Middle frontal gyrus (tissue), 1 donor: Measurements from ENCODE around the gene SAMD11.

Source experiments
- DNase-seq: peaks from one replicate; pipeline ENCODE4 v3.0.0-alpha.2; 2015; ENCODE audit warnings: low spot score; ENCODE audit errors: extremely low spot score

Gene SAMD11

DNA sequence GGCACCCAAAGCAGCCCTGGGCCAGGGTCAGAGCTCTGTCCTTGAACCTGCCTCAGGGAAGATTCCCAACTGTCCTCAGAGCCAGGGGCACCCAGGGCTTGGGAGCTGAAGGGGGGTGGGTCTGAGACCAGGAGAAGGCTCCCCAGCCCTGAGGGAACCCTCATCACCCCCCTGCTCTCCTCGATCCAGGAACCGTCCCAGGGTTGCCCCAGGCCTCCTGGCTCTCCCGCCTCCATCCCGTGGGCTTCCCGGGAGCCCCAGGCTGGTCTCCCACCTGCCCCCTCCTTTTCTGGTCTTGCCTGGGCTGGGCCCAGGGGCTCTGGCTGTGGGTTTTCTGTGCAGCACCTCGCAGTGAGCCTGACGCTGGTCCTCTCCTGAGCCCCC lies 6.7 kb upstream of the SAMD11 start:
- DNase-seq = no peak

DNA sequence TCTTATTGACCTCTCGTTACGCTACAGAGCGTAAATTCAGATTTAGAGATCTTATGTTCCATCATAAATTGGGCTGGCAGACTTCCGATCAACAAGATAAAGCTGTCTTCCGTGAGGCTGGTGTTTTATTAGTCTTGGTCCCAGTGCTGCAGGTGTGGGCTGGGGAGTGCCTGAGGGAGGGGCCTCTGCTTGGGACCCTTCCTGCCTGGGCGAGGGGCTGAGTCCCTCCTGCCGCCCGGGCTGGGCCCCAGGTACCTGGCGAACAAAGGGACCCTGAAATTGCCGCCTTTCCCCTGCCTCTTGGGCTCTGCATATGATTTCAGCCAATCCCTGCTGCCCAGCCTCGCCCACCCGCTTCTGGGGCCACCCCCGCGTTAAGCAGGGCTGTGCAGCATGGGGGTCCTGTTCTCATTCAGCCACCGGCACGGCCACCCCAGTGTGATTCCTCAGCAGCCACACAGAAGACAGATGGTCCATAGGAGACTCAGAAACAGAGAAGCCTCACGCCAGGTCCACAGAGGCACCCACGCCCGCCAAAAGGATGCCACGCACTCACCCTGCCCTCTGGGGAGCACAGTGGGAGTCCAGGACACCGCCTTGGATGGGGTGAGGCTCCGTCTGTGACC lies 6.1 kb upstream of the SAMD11 start:
- no peak for DNase-seq

DNA sequence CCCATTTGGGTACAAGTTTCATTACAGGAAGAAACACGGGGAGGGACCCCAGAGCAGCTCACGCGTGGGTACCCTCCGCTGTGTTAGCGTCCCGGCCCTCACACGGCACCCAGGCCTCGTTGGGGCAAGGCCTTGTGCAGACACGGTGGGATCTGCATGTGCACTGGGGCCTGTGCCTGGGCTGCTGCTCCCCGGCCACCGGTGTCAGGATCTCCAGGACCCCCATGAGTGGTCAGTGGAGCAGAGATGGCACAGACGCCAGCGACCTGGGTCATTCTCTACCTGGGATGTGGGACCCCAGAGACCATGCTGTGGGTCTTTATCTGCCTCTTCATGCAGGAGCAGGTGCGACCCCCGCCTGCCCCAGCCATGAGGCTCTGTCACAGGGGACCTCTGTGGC lies 5.4 kb upstream of the SAMD11 start:
- no peak for DNase-seq

DNA sequence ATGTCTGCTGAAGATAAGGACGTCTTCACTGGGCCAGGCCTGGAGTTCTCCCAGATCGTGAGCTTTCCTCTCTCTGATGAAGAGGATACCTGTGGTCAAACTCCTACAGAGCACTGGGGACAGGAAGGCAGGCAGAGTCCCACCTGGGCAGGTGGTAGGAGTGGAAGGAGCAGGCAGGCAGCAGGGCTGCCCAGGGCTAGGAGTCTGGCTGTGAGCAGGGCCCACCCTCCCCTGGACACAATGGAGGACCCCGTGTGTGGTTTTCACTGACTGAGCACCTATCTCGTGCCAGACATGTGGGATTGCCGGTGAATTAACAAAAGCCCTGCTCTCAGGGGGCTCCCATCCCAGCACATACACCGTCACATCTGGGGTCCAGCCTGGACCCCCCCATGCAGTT lies 4.9 kb upstream of the SAMD11 start:
- no peak for DNase-seq

DNA sequence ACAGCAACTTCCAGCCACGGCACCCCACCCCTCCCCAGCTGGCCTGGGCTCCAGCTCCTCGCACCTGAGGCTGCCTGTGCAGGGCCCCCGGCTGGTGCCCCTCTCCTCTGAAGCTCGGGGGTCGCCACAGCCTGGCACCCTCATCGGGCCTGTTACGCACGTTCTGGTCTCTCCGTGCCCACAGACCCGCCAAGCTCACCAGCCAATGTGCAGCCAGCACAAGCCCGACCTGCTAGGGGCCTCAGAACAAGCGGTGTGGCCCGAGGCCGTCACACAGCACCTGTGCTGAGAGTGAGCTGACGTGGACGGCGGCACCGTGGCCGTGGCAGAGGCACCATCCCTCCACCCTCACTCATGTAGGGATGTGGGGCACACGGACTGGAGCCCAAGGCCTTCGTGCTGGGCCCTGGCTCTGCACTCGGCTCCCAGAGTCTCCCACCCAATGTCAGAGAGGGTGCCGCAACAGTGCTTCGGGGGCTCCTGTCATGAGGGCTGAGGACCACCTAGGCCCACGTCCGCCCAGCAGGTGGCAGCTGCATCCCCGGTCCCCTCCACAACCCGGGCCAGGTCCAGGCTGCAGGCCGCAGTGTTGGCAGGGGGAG lies 4.4 kb upstream of the SAMD11 start:
- no peak for DNase-seq

DNA sequence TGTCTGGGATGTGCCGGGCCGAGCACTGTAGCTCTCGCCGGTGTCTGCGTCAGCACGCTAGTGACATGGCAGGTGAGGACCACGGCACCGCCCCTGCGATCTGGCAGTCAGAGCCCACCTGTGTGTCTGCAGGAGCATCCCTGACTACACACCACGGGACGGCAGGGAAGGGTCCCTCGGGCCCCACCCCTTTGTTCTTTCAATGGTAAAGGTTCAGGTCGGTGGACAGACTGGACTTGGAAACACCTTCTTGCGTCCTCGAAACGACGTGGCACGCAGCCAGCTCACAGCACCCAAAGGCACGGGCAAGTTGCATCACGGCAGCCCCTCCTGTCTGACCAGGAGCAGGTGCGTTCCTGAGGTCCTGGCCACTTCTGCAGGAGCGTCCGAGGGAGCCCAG lies 3.7 kb upstream of the SAMD11 start:
- DNase-seq = no peak

DNA sequence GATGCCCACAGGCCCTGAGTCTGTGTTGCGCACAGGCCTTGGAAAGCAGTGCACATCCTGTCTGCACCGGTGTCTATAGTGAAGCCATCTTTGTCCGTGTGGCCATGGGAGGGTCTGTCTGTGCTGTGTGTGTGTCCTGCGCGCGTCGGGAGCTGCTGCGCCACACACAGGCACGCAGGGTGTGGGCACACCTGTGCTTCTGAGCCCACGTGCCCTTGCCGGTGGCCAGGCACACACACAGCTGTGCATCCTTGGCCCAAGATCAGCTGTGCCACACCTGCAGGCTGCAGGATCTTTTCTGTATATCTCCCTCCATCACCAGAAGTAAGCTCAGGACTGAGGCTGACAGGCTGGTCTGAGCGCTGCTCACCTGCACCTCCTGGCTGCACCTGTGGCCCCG lies 3.2 kb upstream of the SAMD11 start:
- no peak for DNase-seq

DNA sequence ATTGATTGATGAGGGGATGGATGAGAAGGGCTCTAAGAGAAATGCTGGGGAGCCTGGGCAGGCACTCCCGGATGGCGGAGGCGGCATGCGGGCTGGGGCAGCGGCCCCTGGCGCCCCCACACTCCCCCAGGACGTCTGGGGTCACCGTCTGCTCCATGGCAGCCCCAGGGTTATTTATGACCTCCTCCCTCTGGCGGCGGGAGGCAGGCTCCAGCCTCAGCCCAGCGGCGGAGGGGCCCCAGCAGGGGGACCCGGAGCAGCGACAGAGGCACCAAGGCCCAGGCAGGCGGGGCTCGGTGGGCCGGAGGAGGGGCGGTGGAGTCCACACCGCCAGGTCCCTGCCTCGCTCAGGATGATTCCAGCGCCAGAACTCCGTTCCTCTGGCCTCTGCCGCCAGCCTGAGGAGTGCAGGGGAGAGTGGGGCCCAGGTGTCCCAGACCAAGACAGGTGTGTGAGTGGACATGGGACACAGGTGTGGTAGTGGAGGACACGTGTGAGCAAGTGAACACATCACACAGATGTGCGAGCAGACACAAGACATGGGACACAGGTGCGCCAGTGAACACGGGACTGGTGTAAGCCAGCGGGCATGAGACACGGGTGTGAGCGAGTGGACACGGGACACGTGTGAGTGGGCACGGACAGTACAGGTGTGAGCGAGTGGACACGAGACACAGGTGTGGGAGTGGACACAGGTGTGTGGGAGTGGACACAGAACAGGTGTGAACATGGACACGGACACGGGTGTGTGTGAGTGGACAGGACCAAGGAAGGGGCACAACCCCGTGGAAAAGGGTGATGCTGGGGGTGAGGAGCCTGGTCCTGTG lies 2.5 kb upstream of the SAMD11 start:
- DNase-seq = peak; percentile 26

DNA sequence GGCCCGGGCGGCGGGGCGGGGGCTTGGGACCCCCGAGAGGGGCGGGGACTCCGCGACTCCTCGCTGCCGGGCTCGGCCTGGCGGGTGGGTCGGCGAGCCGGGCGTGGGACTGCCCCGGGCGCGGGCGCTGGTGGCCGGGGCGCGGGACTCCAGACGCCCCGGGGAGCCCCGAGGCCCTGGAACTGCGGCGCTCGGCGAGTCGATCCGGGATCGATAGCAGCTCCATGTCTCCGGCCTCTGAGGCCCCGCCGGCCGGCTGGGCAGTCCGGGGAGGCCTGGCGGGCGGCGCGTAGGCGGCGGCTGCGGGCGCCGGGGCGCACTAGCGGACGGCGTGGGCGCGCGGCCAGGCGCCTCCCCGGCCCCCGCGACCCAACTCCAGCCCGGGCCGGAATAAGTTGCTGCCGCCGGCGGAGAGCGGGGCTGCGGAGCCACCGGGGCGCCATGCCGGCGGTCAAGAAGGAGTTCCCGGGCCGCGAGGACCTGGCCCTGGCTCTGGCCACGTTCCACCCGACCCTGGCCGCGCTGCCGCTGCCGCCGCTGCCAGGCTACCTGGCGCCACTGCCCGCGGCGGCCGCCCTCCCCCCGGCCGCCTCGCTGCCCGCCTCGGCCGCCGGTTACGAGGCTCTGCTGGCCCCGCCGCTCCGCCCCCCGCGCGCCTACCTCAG lies 400 bp downstream of the SAMD11 start:
- no peak for DNase-seq

DNA sequence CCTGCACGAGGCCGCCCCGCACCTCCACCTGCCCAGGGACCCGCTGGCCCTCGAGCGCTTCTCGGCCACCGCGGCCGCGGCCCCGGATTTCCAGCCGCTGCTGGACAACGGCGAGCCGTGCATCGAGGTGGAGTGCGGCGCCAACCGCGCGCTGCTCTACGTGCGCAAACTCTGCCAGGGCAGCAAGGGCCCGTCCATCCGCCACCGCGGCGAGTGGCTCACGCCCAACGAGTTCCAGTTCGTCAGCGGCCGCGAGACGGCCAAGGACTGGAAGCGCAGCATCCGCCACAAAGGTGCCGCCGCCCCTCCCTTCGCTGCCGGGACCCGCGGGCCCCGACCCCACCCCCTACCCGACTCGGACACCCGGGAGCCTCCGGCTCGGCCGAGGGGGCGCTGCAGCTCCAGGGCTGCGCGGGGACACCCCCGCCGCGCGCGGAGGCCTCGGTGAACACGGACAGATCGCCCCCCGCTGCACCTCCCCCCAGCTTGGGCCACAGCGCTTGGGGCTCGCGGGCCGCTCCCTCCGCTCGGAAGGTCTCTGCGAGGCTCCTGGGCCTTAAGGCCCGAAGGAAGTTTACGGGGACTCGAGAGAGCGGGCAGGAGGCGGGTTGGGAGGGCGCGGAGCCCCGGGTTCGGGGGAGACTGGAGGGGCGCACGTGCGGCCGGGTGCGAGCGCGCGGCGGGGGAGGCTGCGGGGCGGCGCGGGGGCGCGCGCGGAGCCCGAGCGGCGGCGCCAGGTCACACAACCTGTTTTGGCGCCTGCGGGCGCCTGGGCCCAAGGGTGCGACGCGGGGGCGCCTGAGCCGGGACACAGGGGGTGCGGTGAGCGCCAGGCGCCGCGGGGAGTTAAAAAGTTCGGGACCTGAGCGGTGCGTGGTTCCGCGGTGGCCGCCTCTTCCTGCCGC lies 1.2 kb downstream of the SAMD11 start:
- no peak for DNase-seq

DNA sequence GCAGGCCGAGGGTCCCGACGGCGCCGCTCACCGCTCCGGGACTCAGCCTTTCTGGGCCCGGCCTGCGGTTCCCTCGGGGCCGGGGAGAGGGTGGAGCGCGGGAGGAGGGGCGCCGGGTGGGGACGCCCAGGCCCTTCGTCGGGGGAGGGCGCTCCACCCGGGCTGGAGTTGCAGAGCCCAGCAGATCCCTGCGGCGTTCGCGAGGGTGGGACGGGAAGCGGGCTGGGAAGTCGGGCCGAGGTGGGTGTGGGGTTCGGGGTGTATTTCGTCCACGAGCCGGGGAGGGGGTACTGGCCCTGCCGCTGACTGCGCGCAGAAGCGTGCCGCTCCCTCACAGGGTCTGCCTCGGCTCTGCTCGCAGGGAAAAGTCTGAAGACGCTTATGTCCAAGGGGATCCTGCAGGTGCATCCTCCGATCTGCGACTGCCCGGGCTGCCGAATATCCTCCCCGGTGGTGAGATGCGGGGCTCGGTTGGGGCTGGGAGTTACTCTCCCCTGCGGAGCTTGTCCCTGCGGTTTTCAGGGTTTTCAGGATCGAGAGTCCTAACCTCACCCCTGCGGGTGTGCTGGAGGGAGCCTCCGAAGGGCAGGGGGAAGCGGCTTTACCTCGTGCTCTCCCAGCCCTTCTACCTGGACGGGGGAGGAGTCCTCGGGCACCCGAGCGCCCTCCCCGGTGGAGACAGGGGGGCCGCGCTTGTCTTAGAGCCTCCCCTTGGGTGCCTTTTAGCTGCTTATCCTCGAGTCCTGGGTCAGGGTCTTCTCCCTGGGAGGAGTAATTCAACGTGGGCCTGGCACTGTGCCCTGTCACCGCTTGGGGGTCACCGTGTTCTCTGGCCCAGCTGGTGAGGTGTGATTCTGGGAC lies 2.1 kb downstream of the SAMD11 start:
- DNase-seq = no peak

DNA sequence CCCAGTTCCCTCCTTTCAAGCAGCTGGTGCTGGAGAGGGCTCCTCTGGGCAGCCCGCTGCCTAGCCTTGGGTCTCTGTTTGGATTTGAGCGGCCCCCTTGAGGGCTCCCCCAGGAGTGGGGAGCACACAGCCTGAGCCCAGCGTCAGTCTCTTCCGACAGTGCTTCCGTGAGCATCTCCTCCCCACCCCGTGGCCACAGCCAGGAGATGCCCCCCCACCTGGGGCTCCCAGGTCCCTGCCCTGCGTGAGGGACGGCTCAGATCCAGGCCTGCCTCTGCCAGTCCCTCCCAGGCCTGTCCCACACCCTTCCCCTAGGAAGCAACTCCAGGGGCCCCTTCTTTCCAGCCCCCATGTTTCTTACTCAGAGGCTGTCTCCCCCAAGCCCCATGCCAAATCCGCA lies 3.5 kb downstream of the SAMD11 start:
- no peak for DNase-seq

DNA sequence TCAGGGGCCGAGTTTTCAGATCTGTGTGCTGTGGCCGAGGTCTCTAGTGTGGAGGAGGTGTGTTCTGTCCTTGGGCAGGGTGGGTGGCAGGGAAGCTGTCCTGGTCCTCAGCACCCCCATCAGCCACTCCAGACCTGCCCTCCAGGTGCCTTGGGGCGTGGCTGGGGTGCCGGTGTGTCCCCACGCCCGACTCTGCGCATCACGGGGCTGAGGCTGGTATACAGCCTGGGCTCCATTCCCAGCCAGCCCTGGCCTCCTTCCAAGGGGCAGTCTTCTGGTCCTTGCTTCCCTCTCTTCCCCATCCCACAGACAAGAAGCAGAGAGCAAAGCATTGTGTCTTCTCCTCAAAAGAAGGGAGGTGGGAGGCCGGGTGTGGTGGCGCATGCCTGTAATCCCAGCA lies 4.0 kb downstream of the SAMD11 start:
- no peak for DNase-seq

DNA sequence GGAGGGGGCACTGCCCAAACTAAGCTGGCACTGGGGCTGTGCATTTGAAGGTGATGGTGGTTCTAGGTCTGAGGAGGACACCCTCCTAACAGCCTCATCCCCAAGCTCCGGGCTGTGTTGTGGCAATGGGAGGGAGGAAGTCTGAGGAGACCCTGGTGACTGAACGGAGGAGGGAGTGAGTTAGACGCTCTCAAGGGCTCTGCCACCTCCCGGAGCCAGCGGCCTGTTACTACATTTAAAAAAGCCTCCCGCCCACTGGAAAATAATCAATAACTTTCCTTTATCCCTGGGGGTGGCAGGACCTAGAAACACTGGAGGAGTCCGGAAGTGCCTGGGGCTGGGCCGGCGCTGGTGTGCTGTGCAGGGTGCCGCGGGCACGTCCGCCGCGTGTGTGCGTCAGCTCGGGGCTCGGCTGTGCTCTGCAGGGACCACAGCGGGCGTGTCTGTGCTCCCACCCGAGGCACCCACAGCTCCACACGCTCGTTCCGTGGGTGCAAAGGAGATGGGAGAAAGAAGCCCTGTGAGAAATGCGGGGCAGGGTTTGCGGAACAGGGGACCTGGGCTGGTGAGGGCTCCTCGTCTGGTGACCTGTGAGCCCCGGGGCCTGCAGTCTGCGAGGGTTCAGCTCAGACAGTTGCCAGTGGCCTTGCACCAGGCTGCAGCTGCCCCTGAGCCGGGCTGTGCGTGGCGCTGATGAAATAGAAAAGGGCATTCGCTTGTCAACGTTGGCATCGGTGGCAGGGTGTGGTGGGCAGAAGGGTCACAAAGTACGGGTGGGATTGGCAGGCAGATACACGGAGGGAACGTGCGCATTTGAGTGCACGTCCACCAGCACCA lies 5.3 kb downstream of the SAMD11 start:
- no peak for DNase-seq

DNA sequence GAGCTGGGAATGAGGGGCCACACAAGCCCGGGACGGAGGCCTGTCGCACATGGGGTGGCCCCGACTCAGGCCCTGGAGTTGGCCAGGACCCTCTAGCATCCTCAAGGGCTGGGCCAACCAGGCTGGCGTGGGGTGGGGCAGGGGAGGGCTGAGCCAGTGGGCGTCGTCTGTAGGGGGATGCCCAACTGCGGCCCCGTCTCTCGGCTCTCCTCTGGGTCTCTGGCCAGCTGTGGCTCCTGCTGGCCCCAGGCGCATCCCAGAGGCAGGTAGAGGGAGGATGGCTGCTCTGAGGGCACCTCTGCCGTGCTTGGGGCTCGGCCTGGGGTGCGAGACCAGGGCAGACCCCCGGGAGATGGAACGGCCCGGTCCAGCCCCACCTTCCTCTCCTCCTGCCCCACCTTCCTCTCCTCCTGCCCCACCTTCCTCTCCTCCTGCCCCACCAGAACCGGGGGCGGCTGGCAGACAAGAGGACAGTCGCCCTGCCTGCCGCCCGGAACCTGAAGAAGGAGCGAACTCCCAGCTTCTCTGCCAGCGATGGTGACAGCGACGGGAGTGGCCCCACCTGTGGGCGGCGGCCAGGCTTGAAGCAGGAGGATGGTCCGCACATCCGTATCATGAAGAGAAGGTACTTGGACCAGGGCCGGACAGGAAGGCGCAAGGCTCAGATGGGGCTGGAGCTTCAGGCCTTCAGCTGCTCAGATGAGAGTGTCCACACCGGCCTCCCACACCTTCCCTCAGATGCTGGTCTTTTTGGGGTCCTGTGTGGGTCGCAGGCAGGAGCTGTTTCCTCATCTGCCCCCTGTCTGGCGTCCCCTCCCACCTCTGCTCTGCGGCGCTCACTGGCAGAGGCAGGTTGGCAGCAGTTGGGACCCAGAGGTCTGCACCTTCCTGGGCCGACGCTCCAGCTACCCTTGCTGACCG lies 6.2 kb downstream of the SAMD11 start:
- DNase-seq = no peak

DNA sequence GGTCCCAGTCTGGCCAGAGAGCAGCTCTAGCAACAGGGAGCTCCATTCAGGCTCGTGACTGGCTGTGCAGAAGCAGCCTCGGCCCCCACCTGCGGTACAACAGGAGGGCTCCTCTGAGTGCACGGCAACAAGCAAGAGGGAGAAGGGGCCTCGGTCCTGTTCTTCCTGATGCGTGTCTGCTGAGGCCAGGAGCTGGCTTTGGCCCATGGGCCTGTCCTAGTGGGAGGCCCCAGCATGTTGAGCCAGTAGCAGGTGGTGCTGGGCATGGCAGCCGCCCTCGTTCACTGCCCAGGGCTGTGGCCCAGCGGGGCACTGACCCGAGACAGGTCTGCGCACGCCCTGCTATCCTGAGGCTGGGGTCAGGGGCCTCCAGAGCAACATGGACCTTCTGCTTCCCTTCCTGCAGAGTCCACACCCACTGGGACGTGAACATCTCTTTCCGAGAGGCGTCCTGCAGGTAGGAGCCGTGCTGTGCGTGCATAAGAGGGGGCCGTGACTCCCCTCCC lies 7.0 kb downstream of the SAMD11 start:
- DNase-seq = no peak

DNA sequence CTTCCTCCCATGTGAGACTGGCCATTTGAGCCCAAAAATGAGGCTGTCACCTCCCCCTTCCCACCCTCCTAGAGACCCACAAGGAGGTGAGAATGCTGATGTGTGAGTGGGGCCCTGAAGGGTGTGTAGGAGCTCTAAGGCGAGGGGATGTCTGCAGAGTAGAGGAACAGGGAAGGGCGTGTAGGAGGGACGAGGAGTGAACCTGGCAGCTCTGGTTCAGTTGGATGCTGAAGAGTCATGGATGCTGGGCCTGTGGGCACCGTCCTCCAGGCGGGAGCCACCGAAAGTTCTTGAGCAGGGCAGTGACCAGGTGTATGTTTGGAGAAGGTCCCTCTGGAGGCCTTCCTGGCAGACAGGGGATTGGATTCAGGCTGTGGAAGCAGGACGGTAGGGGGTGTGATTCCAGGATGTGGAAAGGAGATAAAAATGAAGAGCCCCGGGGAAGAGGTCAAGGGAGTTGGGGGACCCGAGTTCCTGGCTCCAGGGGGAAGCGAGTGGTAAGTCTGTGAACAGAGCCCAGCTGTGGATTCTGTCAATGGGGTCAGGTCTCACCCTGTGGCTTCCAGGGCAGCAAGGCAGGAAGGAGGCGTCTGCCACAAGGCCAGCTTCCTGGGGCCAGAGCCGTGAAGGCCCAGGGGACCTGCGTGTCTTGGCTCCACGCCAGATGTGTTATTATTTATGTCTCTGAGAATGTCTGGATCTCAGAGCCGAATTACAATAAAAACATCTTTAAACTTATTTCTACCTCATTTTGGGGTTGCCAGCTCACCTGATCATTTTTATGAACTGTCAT lies 7.9 kb downstream of the SAMD11 start:
- no peak for DNase-seq
